Duodenal mucosa (tissue), 2 donors: ENCODE results near the gene RLN3.

Experiments
- H3K27ac ChIP-seq: one replicate; pipeline ENCODE4 v1.7.0; 2013; ENCODE audit warnings: low read depth, low read length
- H3K27me3 ChIP-seq, 2 donors: one replicate each; pipeline ENCODE4 v1.7.0; 2013; ENCODE audit warnings: low read length in 2 of 2, control low read depth in 1 of 2; ENCODE audit not compliant: insufficient read depth in 2 of 2, control insufficient read depth in 1 of 2
- H3K36me3 ChIP-seq, 2 donors: one replicate each; pipeline ENCODE4 v1.7.0; 2013; ENCODE audit warnings: low read length in 2 of 2, control low read depth in 1 of 2; ENCODE audit not compliant: insufficient read depth in 2 of 2, control insufficient read depth in 1 of 2
- H3K4me1 ChIP-seq, 2 donors: one replicate each; pipeline ENCODE4 v1.7.0; 2013; ENCODE audit warnings: low read length in 2 of 2, control low read depth in 1 of 2; ENCODE audit not compliant: insufficient read depth in 2 of 2, control insufficient read depth in 1 of 2
- H3K4me3 ChIP-seq, 2 donors: one replicate each; pipeline ENCODE4 v1.7.0; 2013; ENCODE audit warnings: low read length in 2 of 2, low read depth in 1 of 2
- H3K9ac ChIP-seq, 2 donors: one replicate each; pipeline ENCODE4 v1.7.0; 2013; ENCODE audit warnings: low read length in 2 of 2, low read depth in 1 of 2
- H3K9me3 ChIP-seq, 2 donors: one replicate each; pipeline ENCODE4 v1.7.0; 2013; ENCODE audit warnings: low read length in 2 of 2, control low read depth in 1 of 2; ENCODE audit not compliant: control insufficient read depth in 1 of 2

Gene RLN3

GRCh38 chr19:13993590-13994300 is 34.2 kb upstream of the RLN3 start:
- Histone ChIP-seq H3K4me3 (no peak overlapping the region), H3K36me3 (peaks cover 0 to 28% of the 10 kb centered on the region in 2 donors), H3K27ac (no peak overlapping the region), H3K4me1 (peaks cover 0 to 4% of the 10 kb centered on the region in 2 donors), H3K9me3 (no peaks in the 10 kb centered on the region), H3K27me3 (no peaks in the 10 kb centered on the region), H3K9ac (no peak overlapping the region)

- H3K9me3 ChIP-seq: peaks cover 0 to 5% of the 10 kb centered on the region in 2 donors
- H3K4me3 ChIP-seq: no peak overlapping the region
- peaks cover 0 to 4% of the 10 kb centered on the region in 2 donors for H3K4me1 ChIP-seq
- H3K9ac ChIP-seq: no peak overlapping the region
- H3K27me3 ChIP-seq: no peaks in the 10 kb centered on the region
- H3K36me3 ChIP-seq: peaks cover 4 to 33% of the 10 kb centered on the region in 2 donors
- H3K27ac ChIP-seq: no peak overlapping the region
Observed at GRCh38 chr19:13995017-13995728, 32.8 kb upstream of the RLN3 start.

- Histone ChIP-seq H3K9ac (no peak overlapping the region), H3K36me3 (peaks cover 4 to 28% of the 10 kb centered on the region in 2 donors), H3K9me3 (peaks cover 0 to 5% of the 10 kb centered on the region in 2 donors), H3K27ac (no peak overlapping the region), H3K27me3 (no peaks in the 10 kb centered on the region), H3K4me1 (peaks cover 0 to 4% of the 10 kb centered on the region in 2 donors), H3K4me3 (no peak overlapping the region)
Observed at GRCh38 chr19:13995878-13996765, 31.8 kb upstream of the RLN3 start.

GRCh38 chr19:13996928-13997630 is 30.9 kb upstream of the RLN3 start:
- Histone ChIP-seq H3K36me3 (peaks cover 4 to 24% of the 10 kb centered on the region in 2 donors), H3K27me3 (no peaks in the 10 kb centered on the region), H3K9ac (no peak overlapping the region), H3K9me3 (peaks cover 0 to 5% of the 10 kb centered on the region in 2 donors), H3K4me1 (peaks cover 0 to 4% of the 10 kb centered on the region in 2 donors), H3K4me3 (no peak overlapping the region), H3K27ac (no peak overlapping the region)

GRCh38 chr19:13997631-13997962 is 30.4 kb upstream of the RLN3 start:
- H3K27me3 ChIP-seq: no peaks in the 10 kb centered on the region
- H3K9me3 ChIP-seq: peaks cover 0 to 5% of the 10 kb centered on the region in 2 donors
- no peak overlapping the region for H3K27ac ChIP-seq
- peaks cover 4 to 19% of the 10 kb centered on the region in 2 donors for H3K36me3 ChIP-seq
- H3K9ac ChIP-seq: no peak overlapping the region
- H3K4me3 ChIP-seq: no peak overlapping the region
- H3K4me1 ChIP-seq: peaks cover 2 to 9% of the 10 kb centered on the region in 2 donors

GRCh38 chr19:13998426-13998825 is 29.5 kb upstream of the RLN3 start:
- H3K36me3 ChIP-seq: peaks cover 4 to 14% of the 10 kb centered on the region in 2 donors
- no peak overlapping the region for H3K9ac ChIP-seq

GRCh38 chr19:13999085-13999484 is 28.9 kb upstream of the RLN3 start:
- Histone ChIP-seq H3K27me3 (no peaks in the 10 kb centered on the region), H3K4me3 (no peak overlapping the region), H3K9me3 (peaks cover 0 to 5% of the 10 kb centered on the region in 2 donors), H3K36me3 (peaks cover 4 to 14% of the 10 kb centered on the region in 2 donors), H3K27ac (no peak overlapping the region), H3K9ac (no peak overlapping the region), H3K4me1 (peaks cover 8 to 22% of the 10 kb centered on the region in 2 donors)

More at GRCh38 chr19:13998426-13998825, 29.5 kb upstream of the RLN3 start:
- H3K27ac ChIP-seq: no peak overlapping the region
- peaks cover 5 to 17% of the 10 kb centered on the region in 2 donors for H3K4me1 ChIP-seq
- H3K9me3 ChIP-seq: peaks cover 0 to 5% of the 10 kb centered on the region in 2 donors
- H3K27me3 ChIP-seq: no peaks in the 10 kb centered on the region
- H3K4me3 ChIP-seq: no peak overlapping the region

GRCh38 chr19:14000691-14001375 is 27.1 kb upstream of the RLN3 start:
- Histone ChIP-seq H3K36me3 (peaks cover 4 to 14% of the 10 kb centered on the region in 2 donors), H3K9ac (no peak overlapping the region), H3K27ac (no peak overlapping the region), H3K27me3 (no peaks in the 10 kb centered on the region), H3K4me3 (no peak overlapping the region), H3K9me3 (peaks cover 0 to 5% of the 10 kb centered on the region in 2 donors), H3K4me1 (peaks cover 21 to 30% of the 10 kb centered on the region in 2 donors)

GRCh38 chr19:14002571-14003250 is 25.2 kb upstream of the RLN3 start:
- H3K4me1 ChIP-seq: peaks cover 21 to 26% of the 10 kb centered on the region in 2 donors
- no peak overlapping the region for H3K27ac ChIP-seq
- H3K27me3 ChIP-seq: no peaks in the 10 kb centered on the region
- peaks cover 0 to 5% of the 10 kb centered on the region in 2 donors for H3K9me3 ChIP-seq
- H3K9ac ChIP-seq: peak overlapping the region in 1 of 2 donors; percentile 16
- no peak overlapping the region for H3K4me3 ChIP-seq
- peaks cover 4 to 5% of the 10 kb centered on the region in 2 donors for H3K36me3 ChIP-seq
